Fibroblast of lung (primary cell): ENCODE measurements around the gene WTAP. TPM values are rescaled to one million over a fixed set of nuclear protein-coding genes. Genes with fewer than 3 reads are reported as not detected.

Experiments used
- DNase-seq, 2 donors: peaks; one replicate each; pipeline versions ENCODE4 v3.0.0 to v3.0.0-alpha.2; 2010; ENCODE audit warnings: low read depth in 2 of 2
- H2AFZ ChIP-seq: 2 replicates; pipeline ENCODE4 v1.5.1; 2012; ENCODE audit warnings: low read length, control low read depth, inconsistent platforms
- H3K27ac ChIP-seq: 2 replicates; pipeline ENCODE4 v1.5.1; 2011; ENCODE audit warnings: low read length, control low read depth; ENCODE audit not compliant: insufficient read depth
- H3K27me3 ChIP-seq: 2 replicates; pipeline ENCODE4 v1.5.1; 2011; ENCODE audit warnings: mild to moderate bottlenecking, low read length; ENCODE audit not compliant: control insufficient read depth, insufficient read depth
- H3K36me3 ChIP-seq: 2 replicates; pipeline ENCODE4 v1.5.1; 2011; ENCODE audit warnings: low read length; ENCODE audit not compliant: control insufficient read depth, insufficient read depth
- H3K4me1 ChIP-seq: 2 replicates; pipeline ENCODE4 v1.5.1; 2011; ENCODE audit warnings: low read length; ENCODE audit not compliant: control insufficient read depth, insufficient read depth; ENCODE audit errors: extremely low read depth
- H3K4me2 ChIP-seq: 2 replicates; pipeline ENCODE4 v1.5.1; 2011; ENCODE audit warnings: low read length, control low read depth; ENCODE audit not compliant: insufficient read depth; ENCODE audit errors: extremely low read depth
- H3K4me3 ChIP-seq, 4 experiments: fragments of 200-600 bp in 1 of 4; sonication (generic) in 1 of 4; replicated peaks in 1 of 4; 2 replicates each; pipeline ENCODE4 v1.5.1; 2011 to 2016; ENCODE audit warnings: low read length in 4 of 4, low read depth in 3 of 4, mild to moderate bottlenecking in 3 of 4, control low read depth in 2 of 4, inconsistent platforms in 1 of 4, mixed read lengths in 1 of 4; ENCODE audit not compliant: insufficient read depth in 1 of 4; ENCODE audit errors: control extremely low read depth in 1 of 4
- H3K79me2 ChIP-seq: 2 replicates; pipeline ENCODE4 v1.5.1; 2012; ENCODE audit warnings: mild to moderate bottlenecking, low read length, inconsistent platforms; ENCODE audit not compliant: control insufficient read depth, insufficient read depth
- H3K9ac ChIP-seq: 2 replicates; pipeline ENCODE4 v1.5.1; 2011; ENCODE audit warnings: mild to moderate bottlenecking, low read length, control low read depth; ENCODE audit not compliant: insufficient read depth
- H3K9me3 ChIP-seq: 2 replicates; pipeline ENCODE4 v1.5.1; 2012; ENCODE audit warnings: low read depth, low read length; ENCODE audit not compliant: control insufficient read depth, insufficient read depth
- H4K20me1 ChIP-seq: 2 replicates; pipeline ENCODE4 v1.5.1; 2011; ENCODE audit warnings: low read length; ENCODE audit not compliant: control insufficient read depth, insufficient read depth; ENCODE audit errors: extremely low read depth
- EZH2 ChIP-seq: IDR thresholded peaks from 2 replicates; pipeline ENCODE4 v1.5.1; 2012; ENCODE audit warnings: low read length, control low read depth, mild to moderate bottlenecking; ENCODE audit errors: missing control alignments
- polyA plus RNA-seq, 2 donors: library from polyadenylated mRNA; depleted of rRNA in 1 of 2; stranded (reverse) in 1 of 2; unstranded in 1 of 2; fragments of >200 nt; gene quantifications; 2 replicates each; pipeline ENCODE4 v1.2.1, GENCODE V29; 2011 to 2012; ENCODE audit warnings: missing spikeins in 1 of 2
- total RNA-seq: library from RNA; depleted of rRNA; stranded (reverse); fragments of >200 nt; gene quantifications from 2 replicates; pipeline ENCODE4 v1.2.1, GENCODE V29; 2014
- TF ChIP-seq, protein P1 (sequence below), 2 donors: IDR thresholded peaks in 1 of 2; conservative IDR thresholded peaks in 1 of 2; 1 replicate in 1 of 2; 2 replicates in 1 of 2; pipeline ENCODE4 v1.5.1; 2011 to 2012; ENCODE audit warnings: low read length in 2 of 2, control low read depth in 1 of 2, inconsistent platforms in 1 of 2, low read depth in 1 of 2, mild to moderate bottlenecking in 1 of 2

Gene WTAP
- total and polyA plus RNA-seq, 2 donors (not counting 1 experiment from before 2014, with no cell fraction given): 52.7 to 124 TPM

- Histone ChIP-seq H3K4me3 (peak overlapping the region; percentile 44 to 83 (median 60)), H3K36me3 (peaks cover 8% of the 10 kb centered on the region), H3K27me3 (no peaks in the 10 kb centered on the region), H3K9me3 (no peaks in the 10 kb centered on the region), H3K9ac (peak overlapping the region; percentile 70), H3K79me2 (peaks cover 8% of the 10 kb centered on the region), H3K4me1 (peaks cover 24% of the 10 kb centered on the region), H4K20me1 (no peaks in the 10 kb centered on the region), H2AFZ (peak overlapping the region; percentile 29), H3K4me2 (peak overlapping the region; percentile 90), H3K27ac (peak overlapping the region; percentile 89)
- DNase-seq: peak; percentile 13 to 20
- TF ChIP-seq EZH2: no peak
- TF ChIP-seq, protein P1, sequence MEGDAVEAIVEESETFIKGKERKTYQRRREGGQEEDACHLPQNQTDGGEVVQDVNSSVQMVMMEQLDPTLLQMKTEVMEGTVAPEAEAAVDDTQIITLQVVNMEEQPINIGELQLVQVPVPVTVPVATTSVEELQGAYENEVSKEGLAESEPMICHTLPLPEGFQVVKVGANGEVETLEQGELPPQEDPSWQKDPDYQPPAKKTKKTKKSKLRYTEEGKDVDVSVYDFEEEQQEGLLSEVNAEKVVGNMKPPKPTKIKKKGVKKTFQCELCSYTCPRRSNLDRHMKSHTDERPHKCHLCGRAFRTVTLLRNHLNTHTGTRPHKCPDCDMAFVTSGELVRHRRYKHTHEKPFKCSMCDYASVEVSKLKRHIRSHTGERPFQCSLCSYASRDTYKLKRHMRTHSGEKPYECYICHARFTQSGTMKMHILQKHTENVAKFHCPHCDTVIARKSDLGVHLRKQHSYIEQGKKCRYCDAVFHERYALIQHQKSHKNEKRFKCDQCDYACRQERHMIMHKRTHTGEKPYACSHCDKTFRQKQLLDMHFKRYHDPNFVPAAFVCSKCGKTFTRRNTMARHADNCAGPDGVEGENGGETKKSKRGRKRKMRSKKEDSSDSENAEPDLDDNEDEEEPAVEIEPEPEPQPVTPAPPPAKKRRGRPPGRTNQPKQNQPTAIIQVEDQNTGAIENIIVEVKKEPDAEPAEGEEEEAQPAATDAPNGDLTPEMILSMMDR (conservative IDR thresholded peaks at IDR 0.05 in 1 of 2, IDR thresholded peaks at IDR 0.05 in 1 of 2; ENCODE audit: low read depth in 1 of 2, low read length in 2 of 2): no peak
These were observed 34.0 kb downstream of the WTAP start for GRCh38 chr6:159761129-159761872.

GRCh38 chr6:159761873-159762680 is 34.8 kb downstream of the WTAP start, which contains the start of gene ACAT2:
Gene ACAT2, plus strand, starts transcription at chr6:159762045. Its CDS starts 43 bp downstream, at chr6:159762088.
- Histone ChIP-seq H4K20me1 (no peaks in the 10 kb centered on the region), H3K79me2 (peaks cover 8% of the 10 kb centered on the region)
- peak; percentile 94 for DNase-seq

More at GRCh38 chr6:159761873-159762680, 34.8 kb downstream of the WTAP start, which contains the start of gene ACAT2:
- TF ChIP-seq, protein P1 (conservative IDR thresholded peaks at IDR 0.05 in 1 of 2, IDR thresholded peaks at IDR 0.05 in 1 of 2; ENCODE audit: low read depth in 1 of 2, low read length in 2 of 2): no peak
- no peak for TF ChIP-seq EZH2
- Histone ChIP-seq H3K36me3 (peaks cover 6% of the 10 kb centered on the region), H3K9ac (peak within 1 kb of the TSS; percentile 90), H3K9me3 (no peaks in the 10 kb centered on the region), H3K4me1 (peaks cover 24% of the 10 kb centered on the region), H3K4me3 (peak within 1 kb of the TSS; percentile 52 to 83 (median 74)), H3K4me2 (peak within 1 kb of the TSS; percentile 90), H2AFZ (peak within 1 kb of the TSS; percentile 86), H3K27ac (peak within 1 kb of the TSS; percentile 91), H3K27me3 (no peaks in the 10 kb centered on the region)
